ENCODE results near the gene CCDC74A. TPM values are rescaled to one million over a fixed set of nuclear protein-coding genes. Genes with fewer than 3 reads are reported as not detected.

Gene CCDC74A
- total RNA-seq, 1 donor from 2014 or later: 33.3 TPM

GRCh38 chr2:131572175-131572574 is 44.5 kb downstream of the CCDC74A start:
- no peaks in the 10 kb centered on the region for H3K36me3 ChIP-seq (ENCODE audit: control insufficient read depth, insufficient read depth, low read length)
- no peak for DNase-seq (ENCODE audit: low read depth)
- no peak for TF ChIP-seq CTCF (IDR thresholded peaks at IDR 0.05; ENCODE audit: insufficient read depth, low read length, poor library complexity, severe bottlenecking)
- H3K4me3 ChIP-seq (ENCODE audit: low read depth, low read length): no peak overlapping the region
- no peaks in the 10 kb centered on the region for H3K27me3 ChIP-seq (ENCODE audit: control insufficient read depth, insufficient read depth, low read length)

DNA sequence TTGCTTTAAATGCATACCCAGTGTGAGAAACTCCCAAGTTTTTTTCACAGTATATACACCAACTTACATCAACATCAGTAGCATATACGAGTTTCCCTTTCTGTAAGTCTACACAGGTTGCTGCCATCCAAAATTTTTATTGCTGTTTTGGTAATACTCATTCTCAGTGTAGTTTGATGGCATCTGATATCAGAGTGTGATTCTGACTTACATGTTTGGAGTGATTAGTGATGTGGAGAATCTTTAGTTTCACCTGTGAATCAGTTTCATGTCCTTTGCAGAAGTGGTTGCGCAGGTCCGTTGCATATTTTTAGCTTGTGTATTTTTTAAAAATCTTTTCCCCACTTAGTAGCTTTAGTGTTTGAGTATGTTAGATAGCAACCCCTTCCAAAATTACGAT is 50.1 kb downstream of the CCDC74A start:
- DNase-seq (ENCODE audit: low read depth): no peak
- H3K4me3 ChIP-seq (ENCODE audit: low read depth, low read length): no peak overlapping the region
- no peaks in the 10 kb centered on the region for H3K36me3 ChIP-seq (ENCODE audit: control insufficient read depth, insufficient read depth, low read length)
- no peak for TF ChIP-seq CTCF (IDR thresholded peaks at IDR 0.05; ENCODE audit: insufficient read depth, low read length, poor library complexity, severe bottlenecking)
- H3K27me3 ChIP-seq (ENCODE audit: control insufficient read depth, insufficient read depth, low read length): no peaks in the 10 kb centered on the region

DNA sequence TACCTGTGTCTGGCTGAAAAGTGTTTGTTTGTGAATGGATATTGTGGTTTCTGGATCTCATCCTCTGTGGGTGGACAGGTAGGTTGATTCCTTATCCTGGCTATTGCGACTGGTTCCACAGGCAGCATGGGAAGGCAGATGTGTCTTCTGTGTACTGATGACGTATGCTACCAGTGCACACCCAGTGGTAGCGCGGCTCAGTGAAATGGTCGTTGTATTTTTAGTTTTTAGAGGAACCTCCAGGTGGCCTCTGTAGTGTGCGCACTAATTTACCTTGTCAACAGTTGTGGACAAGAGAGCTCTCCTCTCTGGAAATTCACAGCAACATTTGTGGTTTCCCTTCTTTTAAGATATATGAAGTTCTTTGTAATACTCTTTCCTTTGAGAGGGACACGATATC is 52.5 kb downstream of the CCDC74A start:
- no peak for DNase-seq (ENCODE audit: low read depth)
- H3K4me3 ChIP-seq (ENCODE audit: low read depth, low read length): no peak overlapping the region
- no peaks in the 10 kb centered on the region for H3K27me3 ChIP-seq (ENCODE audit: control insufficient read depth, insufficient read depth, low read length)
- no peaks in the 10 kb centered on the region for H3K36me3 ChIP-seq (ENCODE audit: control insufficient read depth, insufficient read depth, low read length)
- no peak for TF ChIP-seq CTCF (IDR thresholded peaks at IDR 0.05; ENCODE audit: insufficient read depth, low read length, poor library complexity, severe bottlenecking)

Other genes with a start within 250 kb of the CCDC74A start
- gene RAB6D, start 163.7 kb upstream of the CCDC74A start, total RNA-seq: 0.27 and 0.63 TPM in 2 replicates
- not detected in 2 replicates for gene TUBA3D, start 51.8 kb upstream of the CCDC74A start, total RNA-seq
- gene MZT2A, start 35.5 kb upstream of the CCDC74A start, total RNA-seq: 257 and 285 TPM in 2 replicates